Colonic mucosa (tissue), 4 donors: ENCODE measurements around the gene PRMT3. TPM values are rescaled to one million over a fixed set of nuclear protein-coding genes. Genes with fewer than 3 reads are reported as not detected.
"Not testable (repeated sequence)": the region's sequence is repeated elsewhere in the genome, so short reads cannot be mapped to it uniquely, and the experiment has no call there.

Experiments
- DNase-seq: peaks from one replicate; pipeline ENCODE4 v3.0.0-alpha.2; 2020
- H3K27ac ChIP-seq: fragments of 200-600 bp; one replicate; pipeline ENCODE4 v1.8.0; 2021
- H3K27me3 ChIP-seq: fragments of 200-600 bp; one replicate; pipeline ENCODE4 v1.8.0; 2021
- H3K36me3 ChIP-seq: fragments of 200-600 bp; one replicate; pipeline ENCODE4 v1.8.0; 2021
- H3K4me1 ChIP-seq: fragments of 200-600 bp; one replicate; pipeline ENCODE4 v1.8.0; 2021; ENCODE audit warnings: mild to moderate bottlenecking
- H3K4me3 ChIP-seq: fragments of 200-600 bp; one replicate; pipeline ENCODE4 v1.8.0; 2021
- H3K9ac ChIP-seq, 2 donors: one replicate each; pipeline ENCODE4 v1.7.0; 2013; ENCODE audit warnings: control low read depth in 2 of 2, low read depth in 2 of 2, low read length in 2 of 2
- H3K9me3 ChIP-seq: fragments of 200-600 bp; one replicate; pipeline ENCODE4 v1.8.0; 2021
- CTCF ChIP-seq: fragments of 200-600 bp; IDR thresholded peaks from one replicate; pipeline ENCODE4 v1.8.0; 2022; ENCODE audit warnings: antibody characterized with exemption, mild to moderate bottlenecking
- intact Hi-C: fragments of 100-400 bp; cut with DNase I; formaldehyde crosslinking; loops from one replicate; pipeline ENCODE4 v1.14.1; 2022
- total RNA-seq, 2 donors: library from RNA; stranded (reverse); fragmentation: NEBNext Ultra II Directional in 1 of 2; extraction: Animal tissue kit (Norgen Biotek cat#: 25700) in 1 of 2; gene quantifications; one replicate each; pipeline ENCODE4 v1.2.1, GENCODE V29; 2021
- donor health status: healthy.
- donor health status: DM: no; HTN: no; CAD: no.
- donor health status: DM: no; HTN: no; CAD: no.

Gene PRMT3
- total RNA-seq, 2 donors from 2014 or later: 6.2 to 11.0 TPM

GRCh38 chr11:20464518-20464917 lies 77.0 kb downstream of the PRMT3 start:
- TF ChIP-seq CTCF: no peak
- Histone ChIP-seq H3K27ac (no peak overlapping the region), H3K9ac (no peak overlapping the region), H3K9me3 (no peaks in the 10 kb centered on the region), H3K36me3 (no peaks in the 10 kb centered on the region), H3K27me3 (no peaks in the 10 kb centered on the region), H3K4me1 (no peaks in the 10 kb centered on the region), H3K4me3 (no peak overlapping the region)
- no peak for DNase-seq
- intact Hi-C loops: no loop called here

- no peak overlapping the region for H3K4me3 ChIP-seq
- intact Hi-C loops: no loop called here
- H3K36me3 ChIP-seq: no peaks in the 10 kb centered on the region
These were observed 80.1 kb downstream of the PRMT3 start for GRCh38 chr11:20467487-20468185.

GRCh38 chr11:20470348-20470747 lies 82.8 kb downstream of the PRMT3 start:
- TF ChIP-seq CTCF: no peak
- Histone ChIP-seq H3K9me3 (no peaks in the 10 kb centered on the region), H3K4me3 (no peak overlapping the region), H3K4me1 (no peaks in the 10 kb centered on the region), H3K9ac (no peak overlapping the region), H3K27me3 (no peaks in the 10 kb centered on the region), H3K27ac (no peak overlapping the region), H3K36me3 (no peaks in the 10 kb centered on the region)
- no peak for DNase-seq
- intact Hi-C loops: no loop called here

More at GRCh38 chr11:20467487-20468185, 80.1 kb downstream of the PRMT3 start:
- Histone ChIP-seq H3K9ac (no peak overlapping the region), H3K9me3 (no peaks in the 10 kb centered on the region), H3K27me3 (no peaks in the 10 kb centered on the region), H3K27ac (no peak overlapping the region), H3K4me1 (no peaks in the 10 kb centered on the region)
- TF ChIP-seq CTCF: no peak
- DNase-seq: no peak

GRCh38 chr11:20471929-20472328 lies 84.4 kb downstream of the PRMT3 start:
- H3K4me3 ChIP-seq, H3K9me3 ChIP-seq, DNase-seq, H3K4me1 ChIP-seq, H3K27me3 ChIP-seq, H3K36me3 ChIP-seq, H3K27ac ChIP-seq, intact Hi-C loops, H3K9ac ChIP-seq: not testable (repeated sequence)

GRCh38 chr11:20474176-20474881 lies 86.8 kb downstream of the PRMT3 start:
- no peak for TF ChIP-seq CTCF
- no peaks in the 10 kb centered on the region for H3K9me3 ChIP-seq
- intact Hi-C loops: no loop called here
- no peak overlapping the region for H3K9ac ChIP-seq
- no peak for DNase-seq
- no peak overlapping the region for H3K4me3 ChIP-seq
- no peaks in the 10 kb centered on the region for H3K36me3 ChIP-seq
- no peak overlapping the region for H3K27ac ChIP-seq
- no peaks in the 10 kb centered on the region for H3K27me3 ChIP-seq
- H3K4me1 ChIP-seq: no peaks in the 10 kb centered on the region
